K562 (cell line): ENCODE measurements around the gene SOAT2. TPM values are rescaled to one million over a fixed set of nuclear protein-coding genes. Genes with fewer than 3 reads are reported as not detected.
A peak's percentile ranks its signal among the peaks of the same experiment; 100 is the strongest.

Experiments used
- BRF1 ChIP-seq: IDR thresholded peaks from 3 replicates; pipeline ENCODE4 v1.6.1; 2011; ENCODE audit warnings: borderline replicate concordance, mild to moderate bottlenecking; ENCODE audit not compliant: insufficient read length; ENCODE audit errors: extremely low read depth
- DEAF1 ChIP-seq: fragments of 450-650 bp; formaldehyde crosslinking; IDR thresholded peaks from 2 replicates; pipeline ENCODE4 v1.4.0; 2020; ENCODE audit warnings: mild to moderate bottlenecking, moderate library complexity
- E2F3 ChIP-seq: fragments of 250-450 bp; sonication (Bioruptor Pico); IDR thresholded peaks from 2 replicates; pipeline ENCODE4 v1.4.0; 2020; ENCODE audit warnings: mild to moderate bottlenecking
- FOXK1 ChIP-seq: sonication (generic); formaldehyde crosslinking; IDR thresholded peaks from 2 replicates; pipeline ENCODE4 v1.8.0; 2022; ENCODE audit warnings: missing genetic modification reagents, mild to moderate bottlenecking, borderline replicate concordance
- HLTF ChIP-seq: fragments of 450-650 bp; IDR thresholded peaks from 2 replicates; pipeline ENCODE4 v1.6.1; 2016
- HNRNPUL1 ChIP-seq: fragments of 200-400 bp; formaldehyde crosslinking; IDR thresholded peaks from 2 replicates; pipeline ENCODE4 v1.6.1; 2017; ENCODE audit warnings: low read length
- JUND ChIP-seq, 2 experiments: IDR thresholded peaks; 2 replicates in 1 of 2; 3 replicates in 1 of 2; pipeline ENCODE4 v1.6.1; 2011; ENCODE audit warnings: borderline replicate concordance in 2 of 2, low read depth in 2 of 2, low read length in 2 of 2, improper control_type of control experiment in 1 of 2, missing biosample characterization in 1 of 2, missing genetic modification characterization in 1 of 2, missing genetic modification reagents in 1 of 2
- MBD2 ChIP-seq: sonication (generic); IDR thresholded peaks from 2 replicates; pipeline ENCODE4 v1.6.1; 2016; ENCODE audit warnings: low read depth, borderline replicate concordance
- PYGO2 ChIP-seq: fragments of 450-650 bp; IDR thresholded peaks from 2 replicates; pipeline ENCODE4 v1.6.1; 2016; ENCODE audit warnings: mild to moderate bottlenecking, missing genetic modification characterization, moderate library complexity, missing compliant biosample characterization
- RBM14 ChIP-seq: fragments of 200-400 bp; formaldehyde crosslinking; IDR thresholded peaks from 2 replicates; pipeline ENCODE4 v1.6.1; 2018; ENCODE audit warnings: low read depth, mild to moderate bottlenecking, low read length, moderate library complexity, borderline replicate concordance; ENCODE audit not compliant: insufficient read depth
- STAG1 ChIP-seq: sonication (generic); formaldehyde crosslinking; IDR thresholded peaks from 2 replicates; pipeline ENCODE4 v1.5.0; 2020; ENCODE audit warnings: missing genetic modification reagents, borderline replicate concordance
- STAT5A ChIP-seq: IDR thresholded peaks from 2 replicates; pipeline ENCODE4 v1.6.1; 2012; ENCODE audit warnings: low read length, inconsistent platforms, borderline replicate concordance
- STAT6 ChIP-seq: sonication (generic); formaldehyde crosslinking; IDR thresholded peaks from 2 replicates; pipeline ENCODE4 v1.8.1; 2023; ENCODE audit warnings: mild to moderate bottlenecking, missing genetic modification reagents
- TAL1 ChIP-seq: fragments of 450-650 bp; IDR thresholded peaks from 2 replicates; pipeline ENCODE4 v1.6.1; 2016; ENCODE audit warnings: mild to moderate bottlenecking
- ZNF232 ChIP-seq: sonication (generic); formaldehyde crosslinking; IDR thresholded peaks from 2 replicates; pipeline ENCODE4 v1.8.0; 2022; ENCODE audit warnings: mild to moderate bottlenecking, missing genetic modification reagents
- ZNF24 ChIP-seq: fragments of 450-650 bp; IDR thresholded peaks from 2 replicates; pipeline ENCODE4 v1.6.1; 2016
- ZNF75A ChIP-seq: fragments of 450-650 bp; formaldehyde crosslinking; IDR thresholded peaks from 2 replicates; pipeline ENCODE4 v1.4.0; 2020; ENCODE audit warnings: mild to moderate bottlenecking
- polyA plus RNA-seq, 8 experiments: library from polyadenylated mRNA; depleted of rRNA in 4 of 8; stranded (reverse) in 5 of 8; unstranded in 3 of 8; fragments of >200 nt; fragmentation: Nextera tagmentation in 2 of 8; fragmentation: Illumina TruSeq in 1 of 8; extraction: Ambion mirVana in 2 of 8; extraction: Trizol in 1 of 8; gene quantifications; 2 replicates each; pipeline versions ENCODE4 v1.2.1 to v1.2.3, GENCODE V29; 2011 to 2014; ENCODE audit warnings: inconsistent platforms in 1 of 8, missing spikeins in 1 of 8
- total RNA-seq, 7 experiments: library from RNA; depleted of rRNA in 6 of 7; stranded (reverse); fragments of >200 nt in 6 of 7; fragmentation: Illumina TruSeq in 2 of 7; extraction: Trizol in 2 of 7; gene quantifications; 2 replicates each; pipeline versions ENCODE4 v1.2.1 to v1.2.3, GENCODE V29; 2011 to 2021; ENCODE audit warnings: low replicate concordance in 1 of 7
- TF ChIP-seq, protein P1 (sequence below): fragments of 250-450 bp; sonication (Bioruptor Pico); IDR thresholded peaks from 2 replicates; pipeline ENCODE4 v1.4.0; 2020; ENCODE audit warnings: mild to moderate bottlenecking, moderate library complexity, borderline replicate concordance
- TF ChIP-seq, protein P2 (sequence below): sonication (generic); formaldehyde crosslinking; IDR thresholded peaks from 2 replicates; pipeline ENCODE4 v1.8.1; 2023; ENCODE audit warnings: mild to moderate bottlenecking, missing genetic modification reagents

SOAT2 gene
- total and polyA plus RNA-seq, 9 of the 15 experiments (the other 6 are each of a cell fraction or from before 2014, with no cell fraction given), result 0.04 TPM; not detected in 8

- TF ChIP-seq ZNF75A (CRISPR knock-in tag) (no peak), ZNF24 (no peak), HNRNPUL1 (no peak), PYGO2 (tag) (no peak), MBD2 (no peak), JUND (IDR thresholded peaks at IDR 0.05; ENCODE audit: borderline replicate concordance, low read depth, low read length) (peak; percentile 91), JUND (tag; IDR thresholded peaks at IDR 0.05; ENCODE audit: borderline replicate concordance, low read depth, low read length) (peak; percentile 90; the same call in 2 of the 3 replicates), FOXK1 (CRISPR knock-in tag) (no peak), BRF1 (no peak), STAT6 (CRISPR knock-in tag) (no peak), ZNF232 (CRISPR knock-in tag) (no peak), STAG1 (peak; percentile 23; the same call in 1 of the 2 replicates), HLTF (no peak), TAL1 (no peak), DEAF1 (CRISPR knock-in tag) (peak; percentile 88), E2F3 (CRISPR knock-in tag) (no peak), STAT5A (no peak), RBM14 (no peak)
- TF ChIP-seq, protein P1, sequence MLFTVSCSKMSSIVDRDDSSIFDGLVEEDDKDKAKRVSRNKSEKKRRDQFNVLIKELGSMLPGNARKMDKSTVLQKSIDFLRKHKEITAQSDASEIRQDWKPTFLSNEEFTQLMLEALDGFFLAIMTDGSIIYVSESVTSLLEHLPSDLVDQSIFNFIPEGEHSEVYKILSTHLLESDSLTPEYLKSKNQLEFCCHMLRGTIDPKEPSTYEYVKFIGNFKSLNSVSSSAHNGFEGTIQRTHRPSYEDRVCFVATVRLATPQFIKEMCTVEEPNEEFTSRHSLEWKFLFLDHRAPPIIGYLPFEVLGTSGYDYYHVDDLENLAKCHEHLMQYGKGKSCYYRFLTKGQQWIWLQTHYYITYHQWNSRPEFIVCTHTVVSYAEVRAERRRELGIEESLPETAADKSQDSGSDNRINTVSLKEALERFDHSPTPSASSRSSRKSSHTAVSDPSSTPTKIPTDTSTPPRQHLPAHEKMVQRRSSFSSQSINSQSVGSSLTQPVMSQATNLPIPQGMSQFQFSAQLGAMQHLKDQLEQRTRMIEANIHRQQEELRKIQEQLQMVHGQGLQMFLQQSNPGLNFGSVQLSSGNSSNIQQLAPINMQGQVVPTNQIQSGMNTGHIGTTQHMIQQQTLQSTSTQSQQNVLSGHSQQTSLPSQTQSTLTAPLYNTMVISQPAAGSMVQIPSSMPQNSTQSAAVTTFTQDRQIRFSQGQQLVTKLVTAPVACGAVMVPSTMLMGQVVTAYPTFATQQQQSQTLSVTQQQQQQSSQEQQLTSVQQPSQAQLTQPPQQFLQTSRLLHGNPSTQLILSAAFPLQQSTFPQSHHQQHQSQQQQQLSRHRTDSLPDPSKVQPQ, result no peak
- TF ChIP-seq, protein P2, sequence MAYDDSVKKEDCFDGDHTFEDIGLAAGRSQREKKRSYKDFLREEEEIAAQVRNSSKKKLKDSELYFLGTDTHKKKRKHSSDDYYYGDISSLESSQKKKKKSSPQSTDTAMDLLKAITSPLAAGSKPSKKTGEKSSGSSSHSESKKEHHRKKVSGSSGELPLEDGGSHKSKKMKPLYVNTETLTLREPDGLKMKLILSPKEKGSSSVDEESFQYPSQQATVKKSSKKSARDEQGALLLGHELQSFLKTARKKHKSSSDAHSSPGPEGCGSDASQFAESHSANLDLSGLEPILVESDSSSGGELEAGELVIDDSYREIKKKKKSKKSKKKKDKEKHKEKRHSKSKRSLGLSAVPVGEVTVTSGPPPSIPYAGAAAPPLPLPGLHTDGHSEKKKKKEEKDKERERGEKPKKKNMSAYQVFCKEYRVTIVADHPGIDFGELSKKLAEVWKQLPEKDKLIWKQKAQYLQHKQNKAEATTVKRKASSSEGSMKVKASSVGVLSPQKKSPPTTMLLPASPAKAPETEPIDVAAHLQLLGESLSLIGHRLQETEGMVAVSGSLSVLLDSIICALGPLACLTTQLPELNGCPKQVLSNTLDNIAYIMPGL (CRISPR knock-in tag), result no peak
These were observed 4.0 kb upstream of the SOAT2 start (continued) for GRCh38 chr12:53099071-53099882.
